GM12801 (cell line): ENCODE data around the gene KCNK17.

ENCODE experiments used
- TF ChIP-seq, protein P1 (sequence below): IDR thresholded peaks from one replicate; pipeline ENCODE4 v1.5.1; 2011; ENCODE audit warnings: control low read depth; ENCODE audit not compliant: insufficient read length; ENCODE audit errors: extremely low read depth

KCNK17 gene

GRCh38 chr6:39287601-39288000, 26.6 kb downstream of the KCNK17 start:
- TF ChIP-seq, protein P1, sequence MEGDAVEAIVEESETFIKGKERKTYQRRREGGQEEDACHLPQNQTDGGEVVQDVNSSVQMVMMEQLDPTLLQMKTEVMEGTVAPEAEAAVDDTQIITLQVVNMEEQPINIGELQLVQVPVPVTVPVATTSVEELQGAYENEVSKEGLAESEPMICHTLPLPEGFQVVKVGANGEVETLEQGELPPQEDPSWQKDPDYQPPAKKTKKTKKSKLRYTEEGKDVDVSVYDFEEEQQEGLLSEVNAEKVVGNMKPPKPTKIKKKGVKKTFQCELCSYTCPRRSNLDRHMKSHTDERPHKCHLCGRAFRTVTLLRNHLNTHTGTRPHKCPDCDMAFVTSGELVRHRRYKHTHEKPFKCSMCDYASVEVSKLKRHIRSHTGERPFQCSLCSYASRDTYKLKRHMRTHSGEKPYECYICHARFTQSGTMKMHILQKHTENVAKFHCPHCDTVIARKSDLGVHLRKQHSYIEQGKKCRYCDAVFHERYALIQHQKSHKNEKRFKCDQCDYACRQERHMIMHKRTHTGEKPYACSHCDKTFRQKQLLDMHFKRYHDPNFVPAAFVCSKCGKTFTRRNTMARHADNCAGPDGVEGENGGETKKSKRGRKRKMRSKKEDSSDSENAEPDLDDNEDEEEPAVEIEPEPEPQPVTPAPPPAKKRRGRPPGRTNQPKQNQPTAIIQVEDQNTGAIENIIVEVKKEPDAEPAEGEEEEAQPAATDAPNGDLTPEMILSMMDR: no peak

- TF ChIP-seq, protein P1: no peak
These were observed 31.4 kb downstream of the KCNK17 start for GRCh38 chr6:39282774-39283173.

- TF ChIP-seq, protein P1: no peak
These were observed 32.8 kb downstream of the KCNK17 start for GRCh38 chr6:39281312-39281980.

DNA sequence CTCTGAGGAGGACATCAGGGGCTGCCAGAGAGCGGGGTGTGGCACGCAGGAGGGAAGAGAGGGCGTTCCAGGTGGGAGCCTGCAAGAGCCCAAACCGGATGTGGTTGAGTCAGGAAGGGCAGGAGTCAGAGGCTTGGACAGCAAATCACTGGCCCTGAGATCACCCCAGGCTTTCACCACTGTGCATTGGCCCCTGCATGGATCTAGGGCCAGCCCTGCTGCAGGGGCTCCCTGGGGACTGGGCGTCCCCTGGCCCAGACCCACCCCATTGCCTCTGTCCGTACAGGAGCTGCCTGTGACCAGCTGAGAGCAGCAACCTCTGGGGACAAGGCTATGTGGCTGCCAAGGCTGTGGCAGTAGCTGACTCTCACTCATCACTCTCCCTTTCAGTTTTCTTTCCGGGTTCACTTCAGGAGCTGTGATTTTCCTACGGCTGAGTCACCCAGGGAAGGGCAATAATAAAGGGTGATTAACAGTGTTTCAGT, 33.9 kb downstream of the KCNK17 start:
- TF ChIP-seq, protein P1: no peak

GRCh38 chr6:39279539-39279938, 34.7 kb downstream of the KCNK17 start:
- TF ChIP-seq, protein P1: no peak

- TF ChIP-seq, protein P1: no peak
These were observed 37.7 kb downstream of the KCNK17 start for GRCh38 chr6:39276379-39276995.

DNA sequence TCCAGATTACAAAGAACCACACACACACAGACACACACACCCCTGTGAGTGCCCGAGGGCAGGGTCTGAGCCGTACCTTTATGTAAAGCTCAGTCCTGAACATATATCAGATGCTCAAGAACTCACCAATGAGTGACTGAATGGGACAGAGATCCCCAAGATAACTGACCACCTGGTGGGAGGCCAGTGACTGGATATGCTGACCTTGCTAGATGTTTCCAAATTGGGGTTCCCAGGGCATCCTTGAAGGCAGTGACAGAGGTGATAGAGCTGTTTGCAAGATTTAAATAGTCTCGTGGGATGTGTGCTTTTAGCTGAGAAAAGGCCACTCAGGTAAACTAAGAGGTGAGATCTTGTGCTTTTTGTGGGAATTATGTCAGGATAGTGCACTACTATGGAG, 39.3 kb downstream of the KCNK17 start:
- TF ChIP-seq, protein P1: no peak
